T-cell (primary cell): ENCODE data around the gene MFSD1. TPM values are rescaled to one million over a fixed set of nuclear protein-coding genes. Genes with fewer than 3 reads are reported as not detected.

Source experiments
- ATAC-seq, 4 experiments: fragments of 200-7000 bp in 3 of 4; fragments of 150-1000 bp in 1 of 4; cut with Tn5 transposase; replicated peaks in 1 of 4; 1 replicate in 3 of 4; 2 replicates in 1 of 4; pipeline ENCODE4 v1.10.0; 2021; ENCODE audit warnings: moderate library complexity in 3 of 4, mild to moderate bottlenecking in 2 of 4, moderate number of reproducible peaks in 1 of 4
- CTCF ChIA-PET, 2 donors: fragments of 300-600 bp; sonication (Branson Sonifier 250); formaldehyde crosslinking; loops; one replicate each; lab custom pipeline; 2022; ENCODE audit warnings: antibody characterized with exemption in 2 of 2; lab: Charles Lee
- POLR2A ChIA-PET, 2 donors: fragments of 300-600 bp; sonication (Branson Sonifier 250); formaldehyde crosslinking; loops; one replicate each; lab custom pipeline; 2022; ENCODE audit warnings: antibody characterized with exemption in 2 of 2; lab: Charles Lee
- DNase-seq, 35 experiments: peaks; one replicate each; pipeline versions ENCODE4 v3.0.0 to v3.0.0-alpha.2; 2013 to 2023
- H3K27ac ChIP-seq: one replicate; pipeline ENCODE4 v1.5.1; 2013; ENCODE audit warnings: low read length
- H3K27me3 ChIP-seq, 2 experiments: replicated peaks in 1 of 2; 1 replicate in 1 of 2; 2 replicates in 1 of 2; pipeline versions ENCODE4 v1.6.1 to v1.7.0; 2013; ENCODE audit warnings: low read length in 1 of 2, mixed read lengths in 1 of 2; ENCODE audit not compliant: control insufficient read depth in 2 of 2, insufficient read depth in 2 of 2; ENCODE audit errors: extremely low read depth in 1 of 2
- H3K36me3 ChIP-seq, 2 donors: 1 replicate in 1 of 2; 2 replicates in 1 of 2; pipeline versions ENCODE4 v1.6.1 to v1.7.0; 2013; ENCODE audit warnings: low read length in 1 of 2; ENCODE audit not compliant: control insufficient read depth in 2 of 2, insufficient read depth in 1 of 2; ENCODE audit errors: extremely low read depth in 1 of 2
- H3K4me1 ChIP-seq, 2 experiments: 1 replicate in 1 of 2; 2 replicates in 1 of 2; pipeline versions ENCODE4 v1.6.1 to v1.7.0; 2013; ENCODE audit warnings: low read length in 2 of 2, mixed read lengths in 1 of 2; ENCODE audit not compliant: insufficient read depth in 2 of 2, control insufficient read depth in 1 of 2; ENCODE audit errors: extremely low read depth in 1 of 2
- H3K4me3 ChIP-seq, 2 donors: 1 replicate in 1 of 2; 2 replicates in 1 of 2; pipeline versions ENCODE4 v1.5.1 to v1.7.0; 2013; ENCODE audit warnings: mild to moderate bottlenecking in 2 of 2, low read length in 1 of 2, moderate library complexity in 1 of 2; ENCODE audit not compliant: control insufficient read depth in 1 of 2; ENCODE audit errors: extremely low read depth in 1 of 2
- H3K9me3 ChIP-seq: 2 replicates; pipeline ENCODE4 v1.7.0; 2013
- H3K27ac Mint-ChIP-seq, 2 donors: one replicate each; pipeline ENCODE4 v1.8.0; 2020 to 2021; ENCODE audit warnings: mild to moderate bottlenecking in 2 of 2, mixed read lengths in 2 of 2
- H3K27me3 Mint-ChIP-seq, 2 donors: one replicate each; pipeline ENCODE4 v1.8.0; 2021 to 2022; ENCODE audit warnings: mixed read lengths in 2 of 2
- H3K36me3 Mint-ChIP-seq: one replicate; pipeline ENCODE4 v1.8.0; 2021; ENCODE audit warnings: mixed read lengths
- H3K4me1 Mint-ChIP-seq, 3 donors: one replicate each; pipeline ENCODE4 v1.8.0; 2020 to 2022; ENCODE audit warnings: mixed read lengths in 3 of 3, mild to moderate bottlenecking in 1 of 3
- H3K4me3 Mint-ChIP-seq, 3 donors: one replicate each; pipeline ENCODE4 v1.8.0; 2020 to 2022; ENCODE audit warnings: mild to moderate bottlenecking in 3 of 3, mixed read lengths in 3 of 3, moderate library complexity in 3 of 3
- H3K9me3 Mint-ChIP-seq, 3 donors: one replicate each; pipeline ENCODE4 v1.8.0; 2020 to 2022; ENCODE audit warnings: mixed read lengths in 3 of 3
- WGBS: methylation state at CpG from one replicate; pipeline ENCODE4 v1.1.5; 2013; ENCODE audit warnings: missing lambda C conversion rate; ENCODE audit not compliant: insufficient coverage; 5-methylcytosine and 5-hydroxymethylcytosine counted together
- total RNA-seq, 35 experiments: library from RNA in 6 of 35; stranded (reverse) in 6 of 35; fragments of 120-200 nt in 1 of 35; gene quantifications; one replicate each; pipeline versions ENCODE4 v1.2.1 to v1.2.4 and lab custom pipeline; 2013 to 2026

The MFSD1 gene
- total RNA-seq, 5 donors from 2014 or later (not counting 1 experiment from before 2014, with no cell fraction given): 17.7 to 28.3 (median 25.5) TPM

DNA sequence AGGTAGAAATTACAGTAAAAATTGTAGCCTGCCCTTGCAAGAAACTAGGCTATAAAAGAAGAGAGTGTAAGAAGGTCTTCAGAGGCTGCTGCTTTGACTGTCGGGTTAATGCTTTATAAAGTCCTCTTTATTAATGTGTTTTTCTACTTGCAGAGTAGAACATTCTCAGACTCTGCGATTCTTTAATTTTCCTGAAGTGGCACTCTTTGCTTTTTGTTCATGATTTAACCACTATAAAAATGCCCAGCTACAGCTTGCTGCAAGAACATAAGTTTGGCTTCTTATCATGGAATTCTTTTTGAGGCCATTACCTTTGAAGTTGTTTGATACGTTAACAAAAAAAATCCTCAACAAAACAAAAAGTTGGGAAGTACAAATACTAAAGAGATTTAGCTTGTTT lies 33.8 kb downstream of the MFSD1 start:
- H3K9me3 ChIP-seq: no peaks in the 10 kb centered on the region
- H3K27ac ChIP-seq: no peak overlapping the region
- Mint-ChIP-seq H3K9me3 (no peaks in the 10 kb centered on the region), H3K4me3 (no peak overlapping the region), H3K27ac (no peak overlapping the region), H3K36me3 (peaks cover 14% of the 10 kb centered on the region), H3K4me1 (peaks cover 0 to 7% (median 0%) of the 10 kb centered on the region in 3 donors), H3K27me3 (no peaks in the 10 kb centered on the region)
- POLR2A ChIA-PET: no interaction called here
- WGBS: no CpG with 5 or more reads among the region's 3 CpGs
- DNase-seq: no peak
- no peak overlapping the region for H3K4me3 ChIP-seq
- H3K36me3 ChIP-seq: peaks cover 2 to 7% of the 10 kb centered on the region in 2 donors
- no peak for ATAC-seq
- CTCF ChIA-PET: no interaction called here
- H3K4me1 ChIP-seq: no peaks in the 10 kb centered on the region
- no peaks in the 10 kb centered on the region for H3K27me3 ChIP-seq

GRCh38 chr3:158836312-158836711 lies 34.5 kb downstream of the MFSD1 start:
- WGBS: 100% methylated on average over 2 of the region's 3 CpGs
- H3K9me3 Mint-ChIP-seq: no peaks in the 10 kb centered on the region
- H3K27ac ChIP-seq: no peak overlapping the region
- peaks cover 9% of the 10 kb centered on the region for H3K36me3 Mint-ChIP-seq
- H3K27me3 ChIP-seq: no peaks in the 10 kb centered on the region
- no peak overlapping the region for H3K4me3 ChIP-seq
- H3K36me3 ChIP-seq: peaks cover 2 to 4% of the 10 kb centered on the region in 2 donors
- H3K4me1 Mint-ChIP-seq: peaks cover 0 to 7% (median 0%) of the 10 kb centered on the region in 3 donors
- no peaks in the 10 kb centered on the region for H3K9me3 ChIP-seq
- DNase-seq (no peak), ATAC-seq (no peak)
- H3K27me3 Mint-ChIP-seq: no peaks in the 10 kb centered on the region
- CTCF ChIA-PET: no interaction called here
- H3K4me1 ChIP-seq: no peaks in the 10 kb centered on the region
- H3K4me3 Mint-ChIP-seq: no peak overlapping the region
- H3K27ac Mint-ChIP-seq: no peak overlapping the region
- POLR2A ChIA-PET: no interaction called here

GRCh38 chr3:158837240-158837639 lies 35.4 kb downstream of the MFSD1 start:
- H3K4me3 Mint-ChIP-seq: no peak overlapping the region
- no peak overlapping the region for H3K4me3 ChIP-seq
- CTCF ChIA-PET: interaction anchor here in 1 of 2 donors (0.5 kb wide), 1 partner anchor 1567 kb away, joined by 3 read pairs; no protein-coding TSS in a partner anchor
- POLR2A ChIA-PET: no interaction called here
- 69% methylated on average over 3 of the region's 3 CpGs for whole genome bisulfite sequencing
- no peaks in the 10 kb centered on the region for H3K4me1 ChIP-seq
- H3K27me3 ChIP-seq: no peaks in the 10 kb centered on the region
- no peak for DNase-seq
- H3K27me3 Mint-ChIP-seq: no peaks in the 10 kb centered on the region
- H3K9me3 Mint-ChIP-seq: no peaks in the 10 kb centered on the region
- peaks cover 0 to 7% (median 0%) of the 10 kb centered on the region in 3 donors for H3K4me1 Mint-ChIP-seq
- peaks cover 0 to 2% of the 10 kb centered on the region in 2 donors for H3K36me3 ChIP-seq
- H3K27ac Mint-ChIP-seq: no peak overlapping the region
- no peak overlapping the region for H3K27ac ChIP-seq
- H3K9me3 ChIP-seq: no peaks in the 10 kb centered on the region
- no peak for ATAC-seq
- peaks cover under 1% of the 10 kb centered on the region for H3K36me3 Mint-ChIP-seq

GRCh38 chr3:158839966-158840365 lies 38.1 kb downstream of the MFSD1 start:
- Histone ChIP-seq H3K27me3 (no peaks in the 10 kb centered on the region), H3K4me3 (no peak overlapping the region), H3K36me3 (peaks cover 0 to 2% of the 10 kb centered on the region in 2 donors), H3K4me1 (no peaks in the 10 kb centered on the region), H3K27ac (no peak overlapping the region), H3K9me3 (no peaks in the 10 kb centered on the region)
- ATAC-seq (no peak), DNase-seq (no peak)
- H3K36me3 Mint-ChIP-seq: no peaks in the 10 kb centered on the region
- H3K4me1 Mint-ChIP-seq: no peaks in the 10 kb centered on the region
- CTCF ChIA-PET: no interaction called here
- H3K27me3 Mint-ChIP-seq: no peaks in the 10 kb centered on the region
- WGBS: 85% methylated on average over 4 of the region's 6 CpGs
- no peak overlapping the region for H3K27ac Mint-ChIP-seq
- H3K4me3 Mint-ChIP-seq: no peak overlapping the region
- POLR2A ChIA-PET: interaction anchor here in 1 of 2 donors (0.6 kb wide), 1 partner anchor 117 kb away, joined by 3 read pairs; no protein-coding TSS in a partner anchor
- no peaks in the 10 kb centered on the region for H3K9me3 Mint-ChIP-seq

DNA sequence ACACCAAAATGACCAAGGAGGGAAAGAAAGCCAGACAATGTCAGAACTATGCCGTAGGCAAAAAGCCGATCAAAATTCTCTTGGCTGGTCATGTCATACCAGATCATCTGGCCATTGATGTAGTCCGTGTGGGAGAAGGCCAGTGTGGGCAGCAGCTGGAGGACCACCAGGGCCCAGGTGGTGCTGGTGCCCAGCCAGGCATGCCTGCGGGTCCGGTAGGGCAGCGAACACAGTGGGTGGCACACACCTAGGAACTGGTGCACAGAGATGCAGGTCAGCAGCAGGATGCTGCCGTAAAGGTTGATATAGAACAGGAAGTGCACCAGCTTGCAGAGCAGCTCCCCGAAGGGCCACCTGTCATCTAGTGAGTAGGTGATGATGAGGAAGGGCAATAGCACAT lies 39.5 kb downstream of the MFSD1 start:
- Histone ChIP-seq H3K4me1 (no peaks in the 10 kb centered on the region), H3K27me3 (no peaks in the 10 kb centered on the region), H3K9me3 (no peaks in the 10 kb centered on the region), H3K36me3 (peaks cover 0 to 2% of the 10 kb centered on the region in 2 donors), H3K27ac (no peak overlapping the region), H3K4me3 (no peak overlapping the region)
- H3K27me3 Mint-ChIP-seq: no peaks in the 10 kb centered on the region
- WGBS: 90% methylated on average over 8 of the region's 8 CpGs
- H3K9me3 Mint-ChIP-seq: no peaks in the 10 kb centered on the region
- H3K4me1 Mint-ChIP-seq: peaks cover 0 to 5% (median 3%) of the 10 kb centered on the region in 3 donors
- no peak overlapping the region for H3K27ac Mint-ChIP-seq
- ChIA-PET CTCF (no interaction called here), POLR2A (no interaction called here)
- DNase-seq (no peak), ATAC-seq (no peak)
- H3K36me3 Mint-ChIP-seq: no peaks in the 10 kb centered on the region
- H3K4me3 Mint-ChIP-seq: no peak overlapping the region

DNA sequence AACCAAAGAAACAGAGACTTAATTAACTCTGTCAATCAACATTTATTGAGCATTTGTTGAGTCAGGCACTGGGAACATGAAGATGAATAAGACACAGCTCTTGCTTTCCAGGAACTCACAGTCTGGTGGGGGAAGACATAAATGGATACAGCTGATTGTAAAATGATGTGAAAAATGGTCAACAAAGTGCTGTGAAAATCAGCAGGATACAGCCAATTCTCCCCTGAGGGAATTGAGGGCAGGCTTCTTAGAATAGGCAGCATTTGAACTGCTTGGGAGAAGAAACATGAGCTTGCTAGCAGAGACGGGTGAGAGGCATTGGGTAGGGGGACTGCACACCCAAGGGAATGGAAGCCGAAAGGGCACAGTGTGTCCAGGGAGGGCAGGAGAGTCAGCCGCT lies 41.1 kb downstream of the MFSD1 start:
- no peak overlapping the region for H3K4me3 ChIP-seq
- no peaks in the 10 kb centered on the region for H3K9me3 ChIP-seq
- H3K4me1 ChIP-seq: peaks cover 0 to 2% of the 10 kb centered on the region in 2 experiments
- ATAC-seq (no peak), DNase-seq (no peak)
- 88% methylated on average over 3 of the region's 3 CpGs for WGBS
- Mint-ChIP-seq H3K4me1 (peaks cover 6 to 10% (median 10%) of the 10 kb centered on the region in 3 donors), H3K36me3 (no peaks in the 10 kb centered on the region), H3K4me3 (no peak overlapping the region), H3K9me3 (no peaks in the 10 kb centered on the region), H3K27ac (no peak overlapping the region), H3K27me3 (no peaks in the 10 kb centered on the region)
- no peak overlapping the region for H3K27ac ChIP-seq
- H3K27me3 ChIP-seq: peaks cover 0 to 5% of the 10 kb centered on the region in 2 experiments
- POLR2A ChIA-PET: no interaction called here
- peaks cover 0 to 2% of the 10 kb centered on the region in 2 donors for H3K36me3 ChIP-seq
- CTCF ChIA-PET: no interaction called here
